Measurements from ENCODE around the gene HOXC12. TPM values are rescaled to one million over a fixed set of nuclear protein-coding genes. Genes with fewer than 3 reads are reported as not detected.

HOXC12 gene
- total RNA-seq, 4 donors from 2014 or later: 3.7 to 6.8 (median 4.7) TPM

GRCh38 chr12:53974084-53975063 is 19.7 kb downstream of the HOXC12 start, which contains the start of gene HOTAIR:
HOTAIR (minus strand) TSS chr12:53974954.
- no peaks in the 10 kb centered on the region for H3K9me3 ChIP-seq
- H3K27ac ChIP-seq: peak within 1 kb of the TSS; percentile 84
- H3K4me3 ChIP-seq: peak within 1 kb of the TSS; percentile 65
- DNase-seq (ENCODE audit: low spot score in 2 of 2): no peak
- TF ChIP-seq EP300 (IDR thresholded peaks at IDR 0.05) (no peak), POLR2A (IDR thresholded peaks at IDR 0.05) (no peak), POLR2AphosphoS5 (IDR thresholded peaks at IDR 0.05) (no peak)
- WGBS: under 1% methylated on average over 39 of the region's 63 CpGs
- no peaks in the 10 kb centered on the region for H3K36me3 ChIP-seq
- peaks cover 88% of the 10 kb centered on the region for H3K27me3 ChIP-seq
- peaks cover 68% of the 10 kb centered on the region for H3K4me1 ChIP-seq

GRCh38 chr12:53975064-53975471 is 20.4 kb downstream of the HOXC12 start:
- TF ChIP-seq POLR2AphosphoS5 (IDR thresholded peaks at IDR 0.05) (no peak), EP300 (IDR thresholded peaks at IDR 0.05) (no peak)
- DNase-seq (ENCODE audit: low spot score in 2 of 2): no peak
- Histone ChIP-seq H3K4me1 (peaks cover 71% of the 10 kb centered on the region), H3K4me3 (peak overlapping the region; percentile 65), H3K9me3 (no peaks in the 10 kb centered on the region), H3K27me3 (peaks cover 84% of the 10 kb centered on the region), H3K27ac (peak overlapping the region; percentile 84), H3K36me3 (no peaks in the 10 kb centered on the region)
- WGBS: 6% methylated on average over 25 of the region's 25 CpGs

- 33% methylated on average over 31 of the region's 31 CpGs for WGBS
- H3K27ac ChIP-seq: peak overlapping the region; percentile 84
- no peak for DNase-seq (ENCODE audit: low spot score in 2 of 2)
- no peak for TF ChIP-seq POLR2A (IDR thresholded peaks at IDR 0.05)
- no peak for TF ChIP-seq CTCF (IDR thresholded peaks at IDR 0.05)
- TF ChIP-seq EP300 (IDR thresholded peaks at IDR 0.05): no peak
- H3K4me1 ChIP-seq: peaks cover 72% of the 10 kb centered on the region
- peak overlapping the region; percentile 65 for H3K4me3 ChIP-seq
- no peaks in the 10 kb centered on the region for H3K36me3 ChIP-seq
- peaks cover 81% of the 10 kb centered on the region for H3K27me3 ChIP-seq
- H3K9me3 ChIP-seq: no peaks in the 10 kb centered on the region
Observed at GRCh38 chr12:53975479-53976152, 20.9 kb downstream of the HOXC12 start.

GRCh38 chr12:53976172-53976822 is 21.6 kb downstream of the HOXC12 start:
- Histone ChIP-seq H3K4me3 (no peak overlapping the region), H3K36me3 (no peaks in the 10 kb centered on the region), H3K4me1 (peaks cover 72% of the 10 kb centered on the region), H3K9me3 (no peaks in the 10 kb centered on the region), H3K27ac (peak overlapping the region; percentile 84), H3K27me3 (peaks cover 80% of the 10 kb centered on the region)
- TF ChIP-seq POLR2A (IDR thresholded peaks at IDR 0.05) (no peak), CTCF (IDR thresholded peaks at IDR 0.05) (no peak), POLR2AphosphoS5 (IDR thresholded peaks at IDR 0.05) (no peak), EP300 (IDR thresholded peaks at IDR 0.05) (no peak)
- 36% methylated on average over 20 of the region's 21 CpGs for WGBS
- no peak for DNase-seq (ENCODE audit: low spot score in 2 of 2)

- 56% methylated on average over 9 of the region's 9 CpGs for WGBS
- Histone ChIP-seq H3K36me3 (no peaks in the 10 kb centered on the region), H3K4me3 (no peak overlapping the region), H3K4me1 (peaks cover 77% of the 10 kb centered on the region), H3K9me3 (no peaks in the 10 kb centered on the region), H3K27ac (peak overlapping the region; percentile 84), H3K27me3 (peaks cover 78% of the 10 kb centered on the region)
- TF ChIP-seq POLR2A (IDR thresholded peaks at IDR 0.05): no peak
- no peak for TF ChIP-seq POLR2AphosphoS5 (IDR thresholded peaks at IDR 0.05)
- TF ChIP-seq CTCF (IDR thresholded peaks at IDR 0.05): no peak
- no peak for TF ChIP-seq EP300 (IDR thresholded peaks at IDR 0.05)
- no peak for DNase-seq (ENCODE audit: low spot score in 2 of 2)
Observed at GRCh38 chr12:53976823-53977595, 22.3 kb downstream of the HOXC12 start.

All from suprapubic skin (tissue), 4 donors.